MV-4-11 (cell line): ENCODE results near the gene TMEM209.
"Not testable (repeated sequence)": the region's sequence is repeated elsewhere in the genome, so short reads cannot be mapped to it uniquely, and the experiment has no call there.

Experiments
- DNase-seq: peaks from one replicate; lab custom pipeline; 2025; lab: John Stamatoyannopoulos, UW

TMEM209 gene

GRCh38 chr7:130126840-130127239 lies 78.4 kb downstream of the TMEM209 start:
- DNase-seq, result not testable (repeated sequence)

DNA sequence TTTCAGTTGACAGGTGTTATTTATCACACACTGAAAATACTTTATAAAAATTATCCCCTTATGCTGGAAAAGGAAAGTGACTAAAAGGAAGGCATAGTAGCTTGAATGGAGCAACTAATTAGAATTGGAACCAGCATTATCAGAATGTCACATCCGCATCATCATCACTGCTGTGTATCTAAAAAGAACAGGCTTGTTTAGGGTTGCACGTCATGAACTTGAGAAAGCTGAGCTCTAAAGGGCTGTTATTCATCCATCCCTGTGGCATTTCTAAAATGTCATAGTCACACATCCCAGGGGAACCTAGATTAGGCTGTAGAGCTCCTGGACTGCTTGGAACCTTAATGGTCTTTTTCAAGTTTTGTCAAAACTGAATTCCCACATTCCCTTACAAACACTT lies 80.5 kb downstream of the TMEM209 start:
- no peak for DNase-seq

- no peak for DNase-seq
These were observed 81.7 kb downstream of the TMEM209 start for GRCh38 chr7:130123501-130123900.

- DNase-seq, result no peak
These were observed 86.4 kb downstream of the TMEM209 start for GRCh38 chr7:130118801-130119200.

- DNase-seq, result no peak
These were observed 86.9 kb downstream of the TMEM209 start for GRCh38 chr7:130118294-130118693.

GRCh38 chr7:130114776-130115175 lies 90.4 kb downstream of the TMEM209 start:
- no peak for DNase-seq
